ENCODE data around the gene ALX3.
"Not testable (repeated sequence)": the region's sequence is repeated elsewhere in the genome, so short reads cannot be mapped to it uniquely, and the experiment has no call there.

Gene ALX3

GRCh38 chr1:110083866-110084226 lies 13.4 kb upstream of the ALX3 start:
- Histone ChIP-seq H3K27ac (peak overlapping the region; percentile 76 to 87), H3K4me3 (peak overlapping the region; percentile 86)
- no peak for DNase-seq (ENCODE audit: low spot score)
- TF ChIP-seq, protein P1, sequence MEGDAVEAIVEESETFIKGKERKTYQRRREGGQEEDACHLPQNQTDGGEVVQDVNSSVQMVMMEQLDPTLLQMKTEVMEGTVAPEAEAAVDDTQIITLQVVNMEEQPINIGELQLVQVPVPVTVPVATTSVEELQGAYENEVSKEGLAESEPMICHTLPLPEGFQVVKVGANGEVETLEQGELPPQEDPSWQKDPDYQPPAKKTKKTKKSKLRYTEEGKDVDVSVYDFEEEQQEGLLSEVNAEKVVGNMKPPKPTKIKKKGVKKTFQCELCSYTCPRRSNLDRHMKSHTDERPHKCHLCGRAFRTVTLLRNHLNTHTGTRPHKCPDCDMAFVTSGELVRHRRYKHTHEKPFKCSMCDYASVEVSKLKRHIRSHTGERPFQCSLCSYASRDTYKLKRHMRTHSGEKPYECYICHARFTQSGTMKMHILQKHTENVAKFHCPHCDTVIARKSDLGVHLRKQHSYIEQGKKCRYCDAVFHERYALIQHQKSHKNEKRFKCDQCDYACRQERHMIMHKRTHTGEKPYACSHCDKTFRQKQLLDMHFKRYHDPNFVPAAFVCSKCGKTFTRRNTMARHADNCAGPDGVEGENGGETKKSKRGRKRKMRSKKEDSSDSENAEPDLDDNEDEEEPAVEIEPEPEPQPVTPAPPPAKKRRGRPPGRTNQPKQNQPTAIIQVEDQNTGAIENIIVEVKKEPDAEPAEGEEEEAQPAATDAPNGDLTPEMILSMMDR (IDR thresholded peaks at IDR 0.05), result no peak

DNA sequence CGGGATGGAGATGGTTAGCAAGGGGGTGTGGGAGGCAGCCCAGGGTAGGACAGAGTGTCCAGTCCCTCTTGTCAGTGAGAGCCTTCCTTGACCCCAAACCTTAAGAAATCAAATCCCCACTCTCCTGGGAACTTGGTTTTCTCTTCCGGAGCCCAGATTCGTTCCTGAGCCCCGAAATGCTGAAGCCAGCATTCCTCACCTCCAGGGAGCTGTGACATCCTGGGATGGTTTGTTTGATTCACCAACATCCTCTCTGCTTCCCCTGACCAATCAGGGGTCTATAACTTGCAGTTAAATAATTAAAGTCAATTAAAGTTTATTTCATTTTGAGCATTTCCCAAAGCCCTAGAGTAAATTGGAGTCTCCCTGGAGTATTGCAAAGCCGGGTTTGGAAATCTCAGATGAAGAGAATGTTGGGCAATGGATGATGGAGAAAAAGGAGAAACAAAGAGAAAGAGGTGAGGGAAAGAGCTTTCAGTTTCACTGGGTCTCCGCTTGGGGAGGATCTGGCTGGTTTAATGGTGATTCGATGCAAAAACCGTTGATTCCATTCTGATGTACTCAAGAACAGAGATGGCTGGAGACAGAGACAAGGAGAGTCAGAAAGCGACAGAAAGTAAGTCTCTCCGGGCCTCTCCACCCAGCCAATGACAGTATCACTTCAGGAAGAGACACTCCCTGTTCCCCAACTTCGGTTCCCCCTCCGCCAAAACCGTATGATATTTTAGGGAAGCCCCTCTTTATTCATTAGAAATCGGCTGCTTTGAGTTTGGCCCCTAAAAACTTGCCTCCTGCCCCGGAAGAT lies 12.8 kb upstream of the ALX3 start:
- Histone ChIP-seq H3K27ac (peak overlapping the region in 1 of 2 donors; percentile 87), H3K4me3 (peak overlapping the region; percentile 86)
- no peak for DNase-seq (ENCODE audit: low spot score)
- TF ChIP-seq, protein P1 (IDR thresholded peaks at IDR 0.05), result no peak

DNA sequence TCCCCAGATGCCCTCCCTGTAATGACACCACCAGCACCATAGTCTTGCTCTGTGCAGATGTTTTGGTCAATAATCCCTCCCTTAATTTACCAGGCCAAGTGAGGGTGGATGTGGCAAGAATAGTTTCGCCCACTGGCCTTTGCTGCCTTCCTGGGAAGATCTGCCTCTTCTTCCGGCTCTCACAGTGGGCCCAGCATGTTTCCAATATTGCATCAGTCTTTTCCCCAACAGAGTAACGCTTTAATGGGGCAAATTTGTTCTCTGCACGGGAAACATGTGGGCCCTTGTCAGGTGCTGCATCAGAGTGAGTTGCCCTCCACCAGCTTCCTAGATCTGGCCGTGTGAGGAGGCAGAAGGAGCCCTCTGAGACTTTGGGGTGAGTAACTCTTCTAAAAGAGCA lies 12.0 kb upstream of the ALX3 start:
- TF ChIP-seq, protein P1 (IDR thresholded peaks at IDR 0.05), result no peak
- Histone ChIP-seq H3K4me3 (no peak overlapping the region), H3K27ac (no peak overlapping the region)
- no peak for DNase-seq (ENCODE audit: low spot score)

GRCh38 chr1:110081061-110081460 lies 10.6 kb upstream of the ALX3 start:
- DNase-seq (ENCODE audit: low spot score), result no peak
- TF ChIP-seq, protein P1 (IDR thresholded peaks at IDR 0.05), result no peak
- Histone ChIP-seq H3K27ac (no peak overlapping the region), H3K4me3 (no peak overlapping the region)

DNA sequence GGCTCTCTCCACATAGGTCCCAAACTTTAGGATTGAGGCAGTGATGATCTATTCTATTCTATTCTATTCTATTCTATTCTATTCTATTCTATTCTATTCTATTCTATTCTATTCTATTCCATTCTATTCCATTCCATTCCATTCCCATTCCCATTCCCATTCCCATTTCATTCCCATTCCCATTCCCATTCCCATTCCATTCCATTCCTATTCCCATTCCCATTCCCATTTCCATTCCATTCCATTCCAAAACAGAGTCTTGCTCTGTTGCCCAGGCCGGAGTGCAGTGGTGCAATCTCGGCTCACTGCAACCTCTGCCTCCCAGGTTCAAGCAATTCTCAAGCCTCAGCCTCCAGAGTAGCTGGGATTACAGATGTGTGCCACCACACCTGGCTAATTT lies 9.5 kb upstream of the ALX3 start:
- H3K4me3 ChIP-seq; DNase-seq (ENCODE audit: low spot score); H3K27ac ChIP-seq: not testable (repeated sequence)

DNA sequence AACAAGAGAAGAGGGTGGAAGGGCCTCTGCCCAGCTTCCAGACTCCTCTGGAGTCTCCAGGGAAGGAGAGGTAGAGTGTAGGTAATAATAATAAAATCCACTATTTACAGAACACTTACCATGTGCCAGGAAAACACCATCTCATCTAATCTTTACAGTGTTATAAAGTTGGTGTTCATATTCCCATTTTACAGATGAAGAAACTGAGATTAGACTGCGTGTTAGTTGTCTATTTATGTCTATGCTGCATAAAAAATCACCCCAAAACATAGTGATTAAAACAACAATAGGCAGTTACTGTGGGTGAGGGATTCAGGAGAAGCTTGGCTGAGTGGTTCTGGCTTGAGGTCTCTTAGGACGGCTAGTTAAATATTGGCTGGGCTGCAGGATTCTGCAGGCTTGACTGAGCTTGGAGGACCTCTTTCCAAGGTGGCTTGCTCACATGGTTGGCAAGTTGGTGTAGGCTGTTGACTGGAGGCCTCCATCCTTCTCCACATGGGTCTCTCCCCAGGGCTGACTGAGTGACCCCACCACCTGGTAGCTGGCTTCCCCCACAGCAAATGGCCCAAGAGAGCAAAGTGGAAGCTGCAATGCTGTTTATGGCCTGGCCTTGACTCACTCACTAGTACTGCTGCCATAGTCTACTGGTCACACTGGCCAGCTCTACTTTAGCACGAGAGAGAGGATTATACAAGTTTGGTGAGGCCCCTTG lies 6.5 kb upstream of the ALX3 start:
- Histone ChIP-seq H3K27ac (no peak overlapping the region), H3K4me3 (no peak overlapping the region)
- TF ChIP-seq, protein P1 (IDR thresholded peaks at IDR 0.05), result no peak
- DNase-seq (ENCODE audit: low spot score), result no peak

GRCh38 chr1:110074166-110074565 lies 3.7 kb upstream of the ALX3 start:
- H3K27ac ChIP-seq, result no peak overlapping the region
- no peak for DNase-seq (ENCODE audit: low spot score)

More at GRCh38 chr1:110074166-110074565, 3.7 kb upstream of the ALX3 start:
- TF ChIP-seq, protein P1 (IDR thresholded peaks at IDR 0.05), result no peak
- no peak overlapping the region for H3K4me3 ChIP-seq
